ENCODE data around the gene EEIG2.

Gene EEIG2

DNA sequence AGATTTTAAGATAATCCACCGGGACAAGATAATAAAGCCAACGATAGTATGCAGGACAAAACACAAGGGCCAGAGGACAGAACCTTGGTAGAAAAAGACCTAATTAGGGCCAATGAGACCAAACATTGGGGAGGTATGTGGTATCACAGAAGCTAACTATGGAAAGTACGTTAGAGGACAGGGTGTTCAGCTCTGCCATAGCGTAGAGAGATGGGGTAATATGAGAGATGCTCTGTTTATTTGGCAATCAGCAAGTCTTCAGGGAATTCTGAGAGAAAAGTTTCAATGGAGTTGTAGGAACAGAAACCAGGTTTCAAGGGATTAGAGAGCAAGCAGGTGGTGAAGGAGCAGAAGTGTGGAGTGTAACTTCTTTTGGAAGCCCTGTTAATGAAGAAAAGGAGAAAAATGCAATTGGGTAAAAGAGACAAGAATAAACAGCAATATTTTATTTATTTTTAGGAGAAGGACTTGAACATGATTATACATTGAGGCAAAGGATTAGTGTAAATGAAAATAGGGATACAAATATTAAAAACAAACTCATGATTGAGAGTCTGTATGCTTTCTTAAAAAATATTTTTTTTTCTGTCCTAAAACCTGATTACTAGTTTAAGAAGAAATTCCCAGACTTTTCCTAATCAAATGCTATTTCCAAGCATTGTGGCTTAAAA, 24.0 kb downstream of the EEIG2 start:
- DNase-seq (ENCODE audit: low read depth, low spot score): no peak

DNA sequence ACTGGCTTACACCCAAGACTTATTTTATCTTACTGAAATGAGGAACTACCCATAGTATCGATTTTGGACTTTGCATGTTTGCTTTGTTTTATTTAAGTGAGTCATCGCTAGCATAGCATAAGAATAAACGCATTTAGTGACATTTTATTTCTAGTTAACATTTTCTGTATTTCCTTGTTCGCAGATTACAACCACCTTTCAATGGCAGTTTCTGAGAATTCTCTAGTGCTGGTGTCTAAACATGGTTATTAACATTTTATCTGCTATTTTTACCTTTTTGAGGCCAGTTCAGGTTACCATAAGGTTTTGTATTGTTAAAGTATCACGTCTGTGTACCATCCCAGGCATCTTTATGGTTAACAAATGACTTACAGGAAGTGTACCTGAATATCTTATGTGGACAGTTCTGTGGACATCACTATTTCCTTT, 24.5 kb downstream of the EEIG2 start:
- no peak for DNase-seq (ENCODE audit: low read depth, low spot score)

DNA sequence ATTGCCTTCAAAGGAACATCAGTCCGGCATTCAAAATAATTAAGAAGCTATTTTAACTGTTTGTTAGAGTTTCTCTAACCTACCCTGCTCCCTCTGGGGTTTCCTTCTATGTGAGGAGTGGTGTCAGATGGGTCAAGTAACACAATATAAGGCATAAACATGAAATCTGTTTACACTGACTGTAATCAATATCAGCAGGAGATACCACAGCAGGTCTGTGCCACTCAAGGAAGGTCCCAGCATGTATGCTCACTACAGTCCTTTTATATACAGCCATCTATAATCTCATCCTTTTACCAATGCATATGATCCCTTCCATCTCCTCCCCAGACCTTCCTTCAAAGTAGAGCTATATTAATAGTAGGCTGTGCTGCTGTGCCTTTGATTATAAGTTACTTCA, 25.4 kb downstream of the EEIG2 start:
- no peak for DNase-seq (ENCODE audit: low read depth, low spot score)

DNA sequence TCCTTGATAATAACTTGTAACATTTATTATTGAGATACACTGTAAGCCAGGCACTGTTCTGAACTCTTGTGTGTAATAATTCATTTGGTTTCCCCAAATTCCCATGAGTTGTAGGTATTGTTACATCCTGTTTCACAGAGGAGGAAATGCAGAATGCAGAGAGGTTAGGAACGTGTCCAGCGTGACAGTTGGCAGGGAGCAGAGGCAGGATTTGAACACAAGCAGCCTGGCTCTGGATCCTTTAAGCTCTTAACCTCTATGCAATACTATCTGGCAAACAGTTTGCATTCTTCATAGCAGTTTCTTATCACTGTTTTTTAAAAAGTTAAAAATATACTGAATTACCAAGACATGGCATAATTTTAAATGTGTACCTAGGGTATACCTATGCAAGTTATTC, 30.5 kb downstream of the EEIG2 start:
- no peak for DNase-seq (ENCODE audit: low read depth, low spot score)

DNA sequence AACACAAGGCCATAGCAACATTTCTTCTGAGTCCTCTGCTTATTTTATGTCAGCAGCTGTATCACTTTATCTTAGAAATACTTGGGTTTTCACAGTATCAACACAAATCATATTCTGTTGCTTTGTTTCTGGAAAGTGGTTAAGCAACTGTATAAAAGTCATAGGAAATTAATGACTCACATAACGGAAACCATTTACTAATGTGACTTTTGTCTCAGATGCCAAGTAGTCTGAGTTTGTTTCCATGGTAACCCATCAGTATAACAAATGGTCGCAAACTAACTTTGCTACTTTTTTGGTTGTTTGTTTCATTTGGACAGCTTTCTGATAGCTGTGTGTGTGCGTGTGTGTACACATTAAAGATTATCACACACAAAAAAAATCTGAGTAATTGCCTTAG, 31.1 kb downstream of the EEIG2 start:
- DNase-seq (ENCODE audit: low read depth, low spot score): no peak

DNA sequence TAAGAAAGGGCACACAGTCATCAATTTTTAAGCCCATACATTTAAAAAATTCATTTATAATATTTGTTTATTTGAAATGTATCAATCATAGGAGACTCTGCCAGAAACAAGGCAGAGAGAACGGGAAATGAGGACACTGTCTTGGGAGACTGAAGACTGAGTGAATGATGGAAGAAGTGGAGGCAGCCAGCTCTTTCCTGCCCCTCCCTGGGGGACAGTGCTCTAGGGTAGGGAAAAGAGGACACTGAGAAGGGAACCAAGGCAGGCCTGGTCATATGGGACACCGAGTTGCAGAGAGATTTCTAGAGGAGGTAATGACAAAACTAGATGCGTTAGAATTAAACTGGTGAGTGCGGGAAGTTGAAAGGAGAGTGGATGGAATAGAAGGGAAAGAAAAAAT, 31.6 kb downstream of the EEIG2 start:
- no peak for DNase-seq (ENCODE audit: low read depth, low spot score)

DNA sequence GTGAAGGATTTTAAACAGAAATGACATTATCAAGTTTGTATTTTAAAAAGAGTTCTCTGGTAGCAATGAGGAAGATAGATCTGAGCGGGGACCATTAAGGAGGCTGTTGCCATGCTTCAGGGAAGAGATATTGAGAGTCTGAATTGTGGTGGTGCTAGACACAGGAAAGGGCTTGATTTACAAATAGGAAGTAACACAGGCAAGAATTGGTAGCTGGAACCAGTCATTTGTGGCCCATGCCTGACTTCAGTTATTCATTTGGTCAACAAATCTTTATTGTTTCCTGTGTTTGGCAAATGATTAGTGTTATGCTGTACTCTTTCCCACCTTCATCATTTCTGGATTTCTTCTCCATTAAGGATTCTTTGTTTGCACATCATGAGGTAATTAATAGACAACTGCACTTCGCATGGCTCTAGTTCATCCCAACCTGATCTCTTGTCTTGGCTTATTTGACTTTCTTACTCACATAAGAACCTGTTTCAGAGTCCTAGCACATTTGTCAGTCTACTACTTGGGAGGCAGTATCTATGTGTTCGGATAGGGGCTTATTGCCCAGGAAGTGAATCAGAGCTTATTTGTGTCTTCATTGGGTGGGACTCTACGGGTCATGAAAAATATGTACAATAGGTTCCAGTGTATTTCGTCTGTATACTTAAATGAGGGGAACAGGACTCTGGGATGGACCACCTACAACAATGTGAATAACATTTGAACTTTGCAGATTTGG, 32.3 kb downstream of the EEIG2 start:
- DNase-seq (ENCODE audit: low read depth, low spot score): no peak

DNA sequence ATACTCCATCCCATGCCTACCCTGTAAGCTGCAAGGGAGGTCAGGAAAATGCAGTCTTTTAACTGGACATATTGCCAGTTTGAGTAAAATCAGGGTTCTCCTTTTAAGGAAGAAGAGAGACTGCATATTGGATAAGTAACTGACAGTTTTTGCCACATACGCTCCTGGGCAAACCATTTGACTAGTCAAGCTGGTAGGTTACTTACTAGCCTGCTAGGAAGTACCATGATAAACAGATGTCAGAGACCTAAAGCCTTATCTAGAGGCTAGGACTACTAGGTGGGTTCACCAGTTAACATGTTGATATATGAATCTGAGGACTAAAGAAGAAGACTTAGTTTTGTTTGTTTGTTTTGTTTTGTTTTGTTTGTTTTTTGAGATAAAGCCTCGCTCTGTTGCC, 33.5 kb downstream of the EEIG2 start:
- no peak for DNase-seq (ENCODE audit: low read depth, low spot score)

DNA sequence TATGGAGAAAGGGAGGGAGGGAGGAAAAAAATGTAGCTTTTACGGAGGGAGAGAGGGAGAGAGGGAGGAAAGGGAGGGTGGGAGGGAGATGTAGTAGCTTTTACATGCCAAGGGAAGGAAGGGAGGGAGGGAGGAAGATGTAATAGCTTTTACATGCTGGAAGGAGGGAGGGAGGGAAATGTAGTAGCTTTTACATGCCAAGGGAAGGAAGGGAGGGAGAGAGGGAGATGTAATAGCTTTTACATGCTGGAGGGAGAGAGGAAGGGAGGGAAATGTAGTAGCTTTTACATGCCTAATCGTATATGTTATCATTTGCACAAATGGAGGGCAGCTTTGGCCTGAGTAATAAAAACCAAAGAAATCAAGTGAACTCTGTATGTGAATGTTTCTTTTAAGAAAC, 35.6 kb downstream of the EEIG2 start:
- DNase-seq (ENCODE audit: low read depth, low spot score): no peak

DNA sequence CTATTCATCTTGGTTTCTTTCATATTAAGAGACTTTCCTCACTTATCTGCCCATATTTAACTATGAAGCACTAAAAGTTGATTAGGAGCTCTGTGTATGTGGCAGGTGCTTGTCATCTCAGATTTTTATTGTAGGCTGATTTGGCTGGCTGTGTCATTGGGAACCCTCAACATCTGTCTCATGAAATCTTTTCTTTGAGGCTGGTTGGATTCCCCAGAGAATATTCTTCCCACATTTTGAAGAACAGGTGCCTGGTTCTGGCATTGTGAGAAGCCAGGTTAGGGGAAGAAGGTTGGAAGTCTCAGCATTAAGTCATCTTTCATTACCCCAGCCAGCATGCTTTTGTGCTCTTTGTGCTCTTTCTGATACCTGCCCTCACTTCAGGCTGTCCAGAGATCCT, 37.1 kb downstream of the EEIG2 start:
- no peak for DNase-seq (ENCODE audit: low read depth, low spot score)

DNA sequence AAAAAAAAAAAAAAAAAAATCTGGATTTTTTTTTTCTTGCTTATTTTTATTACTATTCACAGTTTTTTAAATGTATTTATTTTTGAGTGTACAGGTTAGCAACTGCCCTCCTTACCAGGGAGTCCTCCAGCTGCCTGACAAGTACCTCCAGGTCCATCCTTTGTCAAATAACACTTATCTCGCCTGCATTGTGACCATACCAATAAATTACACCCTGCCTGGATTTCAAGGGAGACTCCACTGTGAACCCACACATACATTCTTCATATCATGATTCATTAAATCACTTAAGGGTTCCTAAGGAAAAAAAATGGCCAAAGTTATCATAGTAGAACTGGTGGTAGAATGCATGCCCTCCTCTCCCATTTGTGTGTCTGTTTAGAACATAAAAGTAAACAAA, 38.4 kb downstream of the EEIG2 start:
- no peak for DNase-seq (ENCODE audit: low read depth, low spot score)

DNA sequence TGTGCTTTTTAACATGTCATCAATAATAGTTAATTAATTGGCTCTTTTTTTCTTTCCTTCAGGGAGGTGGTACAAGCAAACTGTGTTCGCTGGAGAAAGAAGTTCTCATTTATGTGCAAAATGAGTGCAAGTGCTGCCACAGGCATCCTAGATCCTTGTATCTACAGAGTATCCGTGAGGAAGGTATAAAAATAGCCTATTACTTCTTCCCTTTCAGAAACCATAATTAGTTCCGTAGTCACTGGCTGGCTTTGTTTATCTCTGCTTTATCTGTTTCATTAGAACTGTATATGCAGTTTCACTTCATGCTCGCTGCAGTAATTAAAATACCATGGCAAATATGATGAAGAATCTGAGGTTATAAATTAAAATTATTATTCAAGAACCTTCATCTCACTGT, 40.6 kb downstream of the EEIG2 start:
- DNase-seq (ENCODE audit: low read depth, low spot score): no peak

DNA sequence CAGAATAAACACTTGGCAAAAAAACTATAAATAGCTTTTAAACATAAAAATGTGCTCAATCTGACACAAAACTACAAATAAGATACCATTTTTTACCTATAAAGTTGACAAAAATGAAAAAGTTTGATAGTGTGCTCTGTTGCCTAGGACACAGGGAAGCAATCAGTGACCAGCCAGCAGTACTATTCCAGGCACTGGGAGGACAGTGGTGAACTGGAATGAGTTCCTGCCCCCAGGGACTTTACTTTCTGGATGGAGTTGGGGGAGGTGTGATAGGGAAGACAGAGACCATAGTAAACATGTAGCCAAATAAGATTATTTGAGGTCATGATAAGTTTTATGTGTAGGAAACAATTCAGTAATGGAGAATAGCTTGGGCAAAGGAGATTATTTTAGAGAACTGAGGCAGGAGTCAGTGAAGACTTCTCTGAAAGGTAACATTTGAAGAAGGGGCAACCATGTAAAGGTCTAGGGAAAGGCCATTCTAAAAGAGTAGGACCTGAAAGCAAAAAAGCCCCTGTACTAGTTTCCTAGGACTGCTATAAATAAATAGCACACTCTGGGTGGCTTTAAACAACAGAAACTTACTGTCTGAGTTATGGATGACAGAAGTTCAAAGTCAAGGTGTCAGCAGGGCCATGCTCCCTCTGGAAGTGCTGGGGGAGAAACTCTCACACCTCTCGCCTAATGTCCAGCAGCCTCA, 42.0 kb downstream of the EEIG2 start:
- no peak for DNase-seq (ENCODE audit: low read depth, low spot score)

DNA sequence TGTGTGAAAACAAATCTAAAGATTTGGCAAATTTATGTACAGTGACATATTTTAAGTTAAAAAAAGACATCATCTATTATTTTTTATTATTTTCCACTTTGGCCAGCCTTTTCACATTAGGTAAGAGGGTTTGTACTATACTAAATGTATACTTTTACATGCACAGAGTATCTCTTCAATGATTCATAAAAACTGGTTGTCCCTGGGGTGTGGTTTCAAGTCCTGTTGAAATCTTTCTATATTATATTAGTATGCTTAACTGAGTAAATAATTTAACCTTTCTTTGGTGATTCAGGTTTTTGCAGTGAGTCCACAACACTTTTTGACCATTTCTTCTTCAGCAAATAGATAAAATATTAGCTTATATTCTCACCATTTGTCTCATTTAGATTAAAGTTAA, 45.7 kb downstream of the EEIG2 start:
- no peak for DNase-seq (ENCODE audit: low read depth, low spot score)

DNA sequence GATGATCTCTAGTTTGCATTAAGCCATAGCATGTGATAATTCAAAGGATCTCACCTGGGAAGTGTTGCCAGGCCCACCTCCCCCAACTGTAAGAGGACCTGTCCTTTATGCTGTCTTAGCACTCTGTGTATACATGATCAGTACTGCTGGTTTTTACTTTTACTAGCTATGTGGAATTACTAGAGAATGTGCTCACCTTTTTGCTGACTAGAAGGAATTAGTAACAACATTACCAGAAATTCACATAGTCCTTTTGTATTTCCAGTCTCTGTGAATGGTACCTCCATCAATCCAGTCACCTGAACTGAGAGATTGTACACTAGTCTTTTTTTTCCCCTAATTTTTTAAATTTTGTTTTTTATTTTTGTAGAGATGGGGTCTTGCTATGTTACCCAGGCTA, 46.6 kb downstream of the EEIG2 start:
- no peak for DNase-seq (ENCODE audit: low read depth, low spot score)

DNA sequence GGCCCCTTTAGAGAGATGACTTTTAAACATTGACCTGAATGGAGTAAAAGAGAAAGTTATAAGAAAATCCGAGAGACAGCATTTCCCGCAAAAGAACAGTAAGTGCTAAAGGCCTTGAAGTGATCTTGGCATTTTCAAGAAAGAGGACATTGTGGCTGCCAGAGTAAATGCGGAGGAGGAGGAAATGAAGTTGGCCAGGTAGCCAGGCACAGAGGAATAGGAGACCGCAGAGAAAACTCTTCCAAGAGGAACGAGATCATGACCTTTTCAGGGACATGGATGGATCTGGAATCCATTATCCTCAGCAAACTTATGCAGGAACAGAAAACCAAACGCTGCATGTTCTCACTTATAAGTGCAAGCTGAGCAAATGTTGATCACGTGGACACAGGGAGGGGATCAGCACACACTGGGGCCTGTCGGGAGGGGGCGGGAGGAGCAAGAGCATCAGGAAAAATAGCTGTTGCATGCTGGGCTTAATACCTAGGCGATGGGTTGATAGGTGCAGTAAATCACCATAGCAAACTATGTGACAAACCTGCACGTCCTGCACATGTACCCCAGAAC, 49.7 kb downstream of the EEIG2 start:
- no peak for DNase-seq (ENCODE audit: low read depth, low spot score)

Data from activated naive CD8-positive, alpha-beta T cell treated with anti-CD3 and anti-CD28 coated beads, Interleukin-2, amount 50 U/mL, for 16 hours (primary cell).